ENCODE data around the gene CHAC1. TPM values are rescaled to one million over a fixed set of nuclear protein-coding genes. Genes with fewer than 3 reads are reported as not detected.

CHAC1 gene
- total and polyA plus RNA-seq, 4 donors, result 0.17 to 11.9 (median 11.6) TPM

DNA sequence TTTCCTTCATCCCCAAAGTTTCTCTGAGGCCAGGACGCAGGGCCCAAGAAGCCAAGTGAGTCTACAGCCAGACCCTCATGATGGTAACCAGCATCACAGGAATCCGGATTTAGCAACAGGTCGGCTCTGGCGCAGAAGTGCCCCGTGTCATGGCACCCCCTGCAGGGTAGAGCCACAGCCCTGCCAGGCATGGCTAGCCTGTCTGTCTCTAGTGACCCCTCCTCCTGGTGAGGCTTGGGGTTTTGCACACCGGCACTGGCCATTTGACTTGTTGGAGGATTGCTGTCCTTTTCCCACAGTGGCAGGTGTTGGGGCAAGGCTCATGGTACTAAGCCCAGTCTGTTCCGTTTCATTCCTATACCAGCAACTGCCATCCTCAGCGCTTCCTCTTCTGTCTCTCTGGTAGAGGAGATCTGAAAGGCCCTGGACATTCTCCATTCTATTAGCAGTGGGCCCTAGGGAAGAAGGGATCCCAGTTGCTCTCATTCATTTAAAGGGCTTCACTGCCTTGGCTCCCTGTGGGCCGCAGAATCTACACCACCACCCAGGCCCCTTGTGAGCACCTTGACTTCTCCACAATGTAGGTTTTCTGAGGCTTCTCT, 9.4 kb upstream of the CHAC1 start:
- H3K4me1 ChIP-seq (ENCODE audit: control insufficient read depth in 5 of 5, insufficient read depth in 5 of 5, low read length in 5 of 5), result peaks cover 0 to 24% (median 18%) of the 10 kb centered on the region in 5 donors
- peaks cover 0 to 3% (median 0%) of the 10 kb centered on the region in 4 donors for H3K36me3 ChIP-seq (ENCODE audit: control insufficient read depth in 4 of 4, insufficient read depth in 4 of 4, low read length in 4 of 4)
- WGBS, 2 donors, result 77 to 91% methylated on average over 9 of the region's 9 CpGs
- H3K9ac ChIP-seq (ENCODE audit: insufficient read depth in 1 of 2, low read length in 2 of 2), result no peak overlapping the region
- H3K4me3 ChIP-seq, result no peak overlapping the region
- H3K9me3 ChIP-seq (ENCODE audit: control insufficient read depth in 4 of 4, insufficient read depth in 3 of 4, low read length in 3 of 4), result no peaks in the 10 kb centered on the region
- DNase-seq, result no peak
- peak overlapping the region in 1 of 2 donors; percentile 58 for H3K27ac ChIP-seq (ENCODE audit: low read depth in 1 of 2, low read length in 1 of 2)
- ATAC-seq (ENCODE audit: insufficient read depth, low FRiP score), result no peak
- no peaks in the 10 kb centered on the region for H3K27me3 ChIP-seq (ENCODE audit: control insufficient read depth in 3 of 3, insufficient read depth in 3 of 3, low read length in 2 of 3)
- TF ChIP-seq, protein P1, sequence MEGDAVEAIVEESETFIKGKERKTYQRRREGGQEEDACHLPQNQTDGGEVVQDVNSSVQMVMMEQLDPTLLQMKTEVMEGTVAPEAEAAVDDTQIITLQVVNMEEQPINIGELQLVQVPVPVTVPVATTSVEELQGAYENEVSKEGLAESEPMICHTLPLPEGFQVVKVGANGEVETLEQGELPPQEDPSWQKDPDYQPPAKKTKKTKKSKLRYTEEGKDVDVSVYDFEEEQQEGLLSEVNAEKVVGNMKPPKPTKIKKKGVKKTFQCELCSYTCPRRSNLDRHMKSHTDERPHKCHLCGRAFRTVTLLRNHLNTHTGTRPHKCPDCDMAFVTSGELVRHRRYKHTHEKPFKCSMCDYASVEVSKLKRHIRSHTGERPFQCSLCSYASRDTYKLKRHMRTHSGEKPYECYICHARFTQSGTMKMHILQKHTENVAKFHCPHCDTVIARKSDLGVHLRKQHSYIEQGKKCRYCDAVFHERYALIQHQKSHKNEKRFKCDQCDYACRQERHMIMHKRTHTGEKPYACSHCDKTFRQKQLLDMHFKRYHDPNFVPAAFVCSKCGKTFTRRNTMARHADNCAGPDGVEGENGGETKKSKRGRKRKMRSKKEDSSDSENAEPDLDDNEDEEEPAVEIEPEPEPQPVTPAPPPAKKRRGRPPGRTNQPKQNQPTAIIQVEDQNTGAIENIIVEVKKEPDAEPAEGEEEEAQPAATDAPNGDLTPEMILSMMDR (IDR thresholded peaks at IDR 0.05; ENCODE audit: control extremely low read depth, extremely low read depth), result no peak

DNA sequence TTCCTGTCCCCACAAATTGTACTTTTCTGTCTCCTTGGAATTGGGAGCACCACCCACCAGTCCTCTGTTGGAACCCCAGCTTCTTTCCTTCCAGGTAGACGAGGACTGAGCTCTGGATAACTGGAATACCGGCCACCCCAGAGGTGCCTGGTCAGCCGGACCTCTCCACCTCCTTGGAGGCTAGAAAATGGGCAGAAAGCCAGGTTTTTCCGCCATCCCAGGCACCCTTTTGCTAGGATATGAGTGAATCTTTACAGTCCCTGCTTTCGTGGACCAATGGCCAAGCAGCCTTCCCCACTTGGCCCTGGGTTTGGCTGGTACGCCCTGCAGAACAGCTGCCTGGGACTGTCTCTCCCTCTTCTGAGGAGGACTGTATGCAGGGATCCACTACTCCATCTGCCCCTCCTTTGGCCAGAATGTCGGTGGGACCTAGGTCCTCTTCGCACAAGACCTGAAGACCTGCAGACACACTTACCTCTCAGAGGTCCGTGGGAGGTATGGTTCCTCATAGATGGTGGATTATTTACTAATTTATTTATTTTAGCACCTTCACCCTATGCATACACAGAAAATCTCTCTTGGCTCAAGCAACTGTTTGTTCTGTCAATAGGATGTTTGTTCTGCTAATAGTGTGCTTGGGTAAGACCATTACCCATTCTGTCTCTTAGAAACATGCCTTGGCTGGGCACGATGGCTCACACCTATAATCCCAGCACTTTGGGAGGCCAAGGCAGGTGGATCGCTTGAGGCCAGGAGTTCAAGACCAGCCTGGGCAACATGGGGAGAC, 8.6 kb upstream of the CHAC1 start:
- Histone ChIP-seq H3K4me3 (no peak overlapping the region), H3K4me1 (ENCODE audit: control insufficient read depth in 5 of 5, insufficient read depth in 5 of 5, low read length in 5 of 5) (peaks cover 0 to 24% (median 20%) of the 10 kb centered on the region in 5 donors), H3K27ac (ENCODE audit: low read depth in 1 of 2, low read length in 1 of 2) (no peak overlapping the region), H3K36me3 (ENCODE audit: control insufficient read depth in 4 of 4, insufficient read depth in 4 of 4, low read length in 4 of 4) (no peaks in the 10 kb centered on the region), H3K9ac (ENCODE audit: insufficient read depth in 1 of 2, low read length in 2 of 2) (no peak overlapping the region), H3K9me3 (ENCODE audit: control insufficient read depth in 4 of 4, insufficient read depth in 3 of 4, low read length in 3 of 4) (no peaks in the 10 kb centered on the region), H3K27me3 (ENCODE audit: control insufficient read depth in 3 of 3, insufficient read depth in 3 of 3, low read length in 2 of 3) (no peaks in the 10 kb centered on the region)
- no peak for ATAC-seq (ENCODE audit: insufficient read depth, low FRiP score)
- WGBS, 2 donors, result 90 to 95% methylated on average over 11 of the region's 11 CpGs
- TF ChIP-seq, protein P1 (IDR thresholded peaks at IDR 0.05; ENCODE audit: control extremely low read depth, extremely low read depth), result no peak
- DNase-seq, result no peak

- H3K27me3 ChIP-seq (ENCODE audit: control insufficient read depth in 3 of 3, insufficient read depth in 3 of 3, low read length in 2 of 3), result no peaks in the 10 kb centered on the region
- ATAC-seq (ENCODE audit: insufficient read depth, low FRiP score) (no peak), DNase-seq (no peak)
- H3K4me1 ChIP-seq (ENCODE audit: control insufficient read depth in 5 of 5, insufficient read depth in 5 of 5, low read length in 5 of 5), result peaks cover 0 to 10% (median 0%) of the 10 kb centered on the region in 5 donors
- H3K36me3 ChIP-seq (ENCODE audit: control insufficient read depth in 4 of 4, insufficient read depth in 4 of 4, low read length in 4 of 4), result no peaks in the 10 kb centered on the region
- WGBS, 2 donors, result 55 to 73% methylated on average over 21 of the region's 21 CpGs
- TF ChIP-seq, protein P1 (IDR thresholded peaks at IDR 0.05; ENCODE audit: control extremely low read depth, extremely low read depth), result no peak
- peak overlapping the region in 1 of 2 donors; percentile 41 for H3K27ac ChIP-seq (ENCODE audit: low read depth in 1 of 2, low read length in 1 of 2)
- no peak overlapping the region for H3K4me3 ChIP-seq
- H3K9me3 ChIP-seq (ENCODE audit: control insufficient read depth in 4 of 4, insufficient read depth in 3 of 4, low read length in 3 of 4), result no peaks in the 10 kb centered on the region
- no peak overlapping the region for H3K9ac ChIP-seq (ENCODE audit: insufficient read depth in 1 of 2, low read length in 2 of 2)
Measured at GRCh38 chr15:40948706-40949473, 4.4 kb upstream of the CHAC1 start.
